Activated CD8-positive, alpha-beta memory T cell treated with anti-CD3 and anti-CD28 coated beads, Interleukin-2, amount 50 U/mL, for 24 hours (primary cell): ENCODE data around the gene DEGS1.

Experiments used
- DNase-seq: peaks from one replicate; pipeline ENCODE4 v3.0.0-alpha.2; 2020; ENCODE audit errors: extremely low read depth

Gene DEGS1

DNA sequence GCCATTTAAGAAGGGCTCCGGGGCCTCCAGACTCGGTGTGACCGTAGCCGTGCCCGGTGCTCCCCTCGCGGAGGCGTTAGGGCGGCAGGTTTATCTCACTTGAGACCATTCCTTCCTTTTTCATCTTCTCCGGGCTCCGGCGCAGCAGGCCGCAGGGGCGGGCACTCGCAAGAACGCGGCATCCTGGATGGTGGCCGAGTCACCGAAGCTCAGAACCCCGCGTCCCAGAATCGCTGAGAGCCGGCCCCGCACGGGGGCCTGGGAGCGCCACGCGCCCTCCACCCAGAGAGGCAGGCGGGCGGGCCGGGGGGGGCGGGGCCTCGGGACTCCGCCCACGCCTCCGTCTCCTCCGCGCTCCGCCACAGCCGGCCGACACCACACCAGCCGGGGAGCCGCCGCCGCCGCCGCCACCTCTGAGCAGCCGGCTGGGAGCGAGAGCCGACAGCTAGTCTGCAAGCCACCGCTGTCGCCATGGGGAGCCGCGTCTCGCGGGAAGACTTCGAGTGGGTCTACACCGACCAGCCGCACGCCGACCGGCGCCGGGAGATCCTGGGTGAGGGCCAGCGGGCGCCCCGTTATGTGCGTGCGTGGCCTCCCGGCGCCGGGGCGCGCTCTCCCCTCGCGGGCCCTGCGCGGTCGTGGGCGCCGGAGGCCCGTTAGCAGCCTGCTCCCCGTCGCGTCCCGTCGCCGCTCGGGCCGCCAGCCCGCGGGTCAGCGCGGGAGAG is at the start of gene DEGS1:
Gene DEGS1, plus strand, starts transcription at position 375 of the 725 bp plus-strand sequence. Its CDS starts 97 bp downstream, at position 472.
- DNase-seq: peak; percentile 39

DNA sequence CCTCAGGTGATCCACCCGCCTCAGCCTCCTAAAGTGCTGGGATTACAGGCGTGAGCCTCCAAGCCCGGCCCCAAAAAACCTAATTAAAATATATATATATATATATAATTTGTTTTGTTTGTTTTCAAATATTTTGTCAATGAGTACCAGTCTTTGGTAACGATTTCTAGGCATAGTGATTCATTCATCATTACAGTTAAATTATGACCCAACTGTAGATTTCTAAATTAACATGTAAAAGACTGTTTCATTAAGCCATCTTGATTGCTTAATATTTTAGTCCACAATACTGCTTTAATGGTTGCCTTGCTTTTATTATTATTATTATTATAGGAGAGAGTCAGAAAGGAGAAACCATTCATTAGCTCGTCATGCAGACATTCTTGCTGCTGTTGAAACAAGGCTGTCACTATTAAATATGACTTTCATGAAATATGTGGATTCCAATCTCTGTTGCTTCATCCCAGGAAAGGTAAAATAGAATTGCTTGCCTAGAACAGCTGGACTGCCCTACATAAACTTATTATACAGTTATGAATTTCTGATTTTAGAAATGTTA is 49.2 kb upstream of the DEGS1 start:
- no peak for DNase-seq

DNA sequence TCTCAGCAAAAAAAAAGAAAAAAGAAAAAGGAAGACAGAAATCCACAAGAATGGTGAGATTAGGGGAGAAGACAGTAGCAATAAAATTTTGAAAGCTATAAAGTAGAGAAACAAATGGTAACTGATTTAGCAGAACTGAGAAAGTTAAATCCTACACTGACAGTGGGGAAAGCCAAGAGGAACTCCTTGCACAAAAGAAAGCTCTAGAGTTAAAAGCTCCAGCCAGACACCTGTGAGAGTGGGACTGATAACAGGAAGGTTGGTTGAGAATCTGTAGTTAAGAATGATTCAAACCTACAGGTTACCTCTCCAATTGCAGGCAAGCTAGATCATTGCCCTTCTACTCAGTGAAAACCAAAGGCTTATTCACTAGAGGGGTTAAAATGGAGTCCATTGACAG is 45.5 kb upstream of the DEGS1 start:
- no peak for DNase-seq

DNA sequence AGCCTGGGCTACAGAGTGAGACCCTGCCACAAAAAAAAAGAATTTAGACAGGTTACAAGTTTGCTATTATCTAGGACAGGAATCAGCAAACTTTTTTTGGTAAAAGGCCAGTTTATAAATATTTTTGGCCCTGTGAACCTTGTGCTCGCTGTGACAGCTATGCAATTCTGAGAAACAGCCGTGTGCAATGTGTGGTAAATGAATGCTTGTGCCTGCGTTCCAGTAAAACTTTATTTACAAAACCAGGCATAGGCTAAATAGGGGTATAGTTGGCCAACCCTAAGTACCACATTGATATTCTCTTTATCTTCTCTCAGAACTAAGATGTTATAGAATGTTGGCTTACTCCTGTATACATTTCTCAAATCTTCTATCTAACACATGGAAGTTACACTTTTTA is 44.8 kb upstream of the DEGS1 start:
- no peak for DNase-seq

DNA sequence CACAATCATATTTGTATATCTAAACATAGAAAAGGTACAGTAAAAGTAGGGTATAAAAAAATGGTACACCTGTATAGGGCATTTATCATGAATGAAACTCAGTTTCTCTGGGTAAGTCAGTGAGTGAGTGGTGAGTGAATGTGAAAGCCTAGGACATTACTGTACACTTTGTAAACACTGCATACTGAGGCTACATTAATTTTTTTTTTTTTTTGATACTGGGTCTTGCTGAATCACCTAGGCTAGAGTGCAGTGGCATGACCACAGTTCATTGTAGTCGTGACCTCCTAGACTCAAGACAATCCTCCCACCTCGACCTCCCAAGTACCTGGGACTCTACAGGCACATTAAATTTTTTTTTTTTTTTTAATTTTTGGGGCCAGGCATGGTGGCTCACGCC is 41.3 kb upstream of the DEGS1 start:
- no peak for DNase-seq

DNA sequence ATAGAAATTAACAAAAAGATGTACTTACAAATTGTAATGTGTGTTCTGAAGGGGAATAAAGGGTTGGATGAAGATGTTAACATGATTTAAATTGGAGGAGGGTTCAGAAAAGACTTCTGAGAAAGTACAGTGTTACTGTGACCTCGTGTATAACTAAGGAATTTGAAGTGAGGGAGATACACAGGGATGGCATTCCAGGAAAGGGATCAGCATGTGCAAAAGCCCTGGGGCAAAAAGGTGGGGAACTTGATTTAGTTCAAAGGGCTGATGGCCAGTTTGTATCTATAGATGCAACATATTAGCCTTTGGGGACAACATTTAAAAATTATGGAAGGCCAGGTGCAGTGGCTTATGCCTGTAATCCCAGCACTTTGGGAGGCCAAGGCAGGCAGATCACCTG is 33.3 kb upstream of the DEGS1 start:
- DNase-seq: no peak

DNA sequence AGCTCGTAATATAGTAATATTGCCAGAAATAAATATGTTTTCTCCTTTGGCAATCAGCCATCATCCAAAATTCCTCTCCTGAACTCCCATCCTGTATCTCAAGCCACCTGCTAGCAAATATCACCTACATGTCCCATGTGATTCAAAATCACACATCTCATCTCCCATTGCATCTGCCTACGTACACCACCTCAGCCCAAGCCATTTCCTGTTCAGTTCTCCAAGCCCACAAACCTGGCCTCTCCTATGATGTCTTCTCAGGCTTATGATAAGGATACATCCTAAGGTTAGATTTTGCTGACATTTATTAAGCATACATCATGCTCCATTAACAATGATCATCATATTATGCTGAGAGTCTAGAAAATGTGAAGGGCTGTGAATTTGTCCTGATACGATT is 31.9 kb upstream of the DEGS1 start:
- DNase-seq: no peak

DNA sequence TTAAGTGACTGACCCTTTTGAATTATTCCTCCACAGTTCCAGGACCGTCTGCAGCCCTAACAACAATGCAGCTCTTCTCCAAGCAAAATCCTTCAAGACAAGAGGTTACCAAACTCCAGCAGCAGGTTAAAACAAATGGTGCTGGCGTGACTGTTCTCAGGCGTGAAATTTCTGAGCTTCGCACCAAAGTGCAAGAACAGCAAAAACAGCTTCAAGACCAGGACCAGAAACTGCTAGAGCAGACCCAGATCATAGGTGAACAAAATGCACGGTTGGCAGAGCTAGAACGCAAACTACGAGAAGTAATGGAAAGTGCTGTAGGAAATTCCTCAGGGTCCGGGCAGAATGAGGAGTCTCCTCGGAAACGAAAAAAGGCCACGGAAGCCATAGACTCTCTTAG is 25.7 kb upstream of the DEGS1 start:
- DNase-seq: no peak

DNA sequence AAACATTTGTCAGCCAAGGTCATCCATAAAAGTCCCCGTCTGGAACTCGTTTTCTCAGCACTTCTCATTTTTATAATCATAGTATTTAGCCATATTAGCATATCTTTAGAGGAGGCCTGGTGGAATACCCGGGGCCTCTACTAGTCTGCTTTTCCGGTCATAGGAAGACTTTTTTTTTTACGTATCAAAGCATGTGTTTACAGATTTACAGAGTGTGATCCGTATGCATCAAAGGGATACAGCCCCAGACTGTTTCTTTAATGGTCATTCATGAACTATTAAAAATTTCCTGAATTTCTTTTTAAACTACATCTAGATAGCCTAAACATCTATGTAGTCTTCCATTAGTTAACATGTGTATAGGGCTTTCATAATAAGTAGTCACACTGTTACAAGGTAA is 23.5 kb upstream of the DEGS1 start:
- DNase-seq: no peak

DNA sequence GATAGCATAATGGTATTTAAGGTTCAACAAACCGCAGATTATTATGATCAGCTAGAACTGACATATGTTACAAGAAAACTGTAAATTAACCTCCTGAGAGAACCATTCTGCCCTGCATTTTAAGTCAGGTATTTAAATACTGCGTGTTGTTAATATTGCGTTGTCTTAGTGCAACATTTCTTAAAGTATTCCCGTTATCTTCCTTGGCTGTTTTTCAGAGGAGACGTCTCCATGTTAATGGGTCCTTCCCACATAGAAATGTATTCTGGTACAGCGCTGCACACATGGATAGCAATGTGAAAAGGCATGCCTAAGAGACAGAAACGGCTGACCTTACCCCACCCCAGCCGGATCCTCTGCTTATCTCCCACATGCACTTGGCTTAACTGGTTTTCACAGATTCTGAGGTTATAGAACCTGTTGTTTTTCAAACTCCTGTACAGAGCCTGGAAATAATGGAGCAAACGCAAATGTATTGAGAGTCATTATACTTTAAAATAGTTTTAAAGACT is 22.8 kb upstream of the DEGS1 start:
- DNase-seq: no peak

DNA sequence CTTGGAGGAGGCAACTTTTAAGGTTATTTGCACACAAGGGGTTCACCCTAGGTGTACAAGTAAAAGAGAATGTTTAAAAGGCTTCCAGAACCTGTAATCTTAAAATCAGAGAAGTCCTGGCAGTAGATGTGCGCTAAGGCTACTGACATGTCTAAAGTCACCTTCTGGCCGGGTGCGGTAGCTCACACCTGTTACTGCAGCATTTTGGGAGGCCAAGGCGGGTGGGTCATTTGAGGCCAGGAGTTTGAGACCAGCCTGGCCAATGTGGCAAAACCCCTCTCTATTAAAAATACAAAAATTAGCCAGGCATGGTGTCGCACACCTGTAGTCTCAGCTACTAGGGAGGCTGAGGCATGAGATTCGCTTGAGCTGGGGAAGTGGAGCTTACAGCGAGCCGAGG is 20.3 kb upstream of the DEGS1 start:
- no peak for DNase-seq

DNA sequence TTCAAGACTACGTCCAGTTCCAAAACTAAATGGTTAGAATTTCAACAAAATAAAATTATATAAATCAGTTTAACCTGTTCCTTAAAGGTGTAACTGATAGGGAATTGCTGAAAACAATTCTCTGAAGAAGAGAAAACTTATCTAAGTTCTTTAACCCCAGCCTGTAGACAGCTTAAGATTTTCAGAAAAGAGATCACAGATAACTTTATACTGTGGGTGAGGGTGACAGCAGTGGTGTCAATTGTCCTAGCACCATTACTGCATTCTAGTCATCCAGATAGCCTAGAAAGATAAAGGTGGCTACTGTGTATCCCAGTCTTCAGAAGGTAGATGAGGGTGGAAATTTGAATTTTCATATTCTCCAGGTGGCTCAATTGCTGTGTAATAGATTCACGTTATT is 19.7 kb upstream of the DEGS1 start:
- DNase-seq: no peak

DNA sequence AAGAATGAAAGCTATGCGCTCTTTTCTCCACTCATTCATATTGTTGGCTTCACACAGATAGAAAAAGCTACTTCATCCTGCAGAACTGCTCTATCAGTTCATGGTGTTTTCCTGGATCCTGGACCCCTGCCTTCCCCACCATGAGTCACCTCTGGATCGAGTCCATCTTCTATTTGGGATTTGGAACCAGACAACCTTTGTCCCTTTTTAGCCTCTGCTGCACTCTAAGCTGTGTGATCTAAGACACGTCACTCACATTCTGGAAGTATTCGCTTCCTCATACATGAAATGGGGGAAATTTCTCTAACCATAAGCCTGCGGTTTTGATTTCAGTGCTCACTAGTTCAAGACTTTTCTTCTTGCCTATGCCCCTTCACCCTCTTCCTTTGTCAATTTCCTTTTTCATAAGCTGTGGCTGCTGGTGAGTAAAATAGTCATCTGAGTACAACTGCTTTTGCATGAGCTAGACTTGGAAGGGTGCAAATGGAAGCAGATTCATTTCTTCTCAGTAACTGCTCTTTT is 14.1 kb upstream of the DEGS1 start:
- DNase-seq: no peak

DNA sequence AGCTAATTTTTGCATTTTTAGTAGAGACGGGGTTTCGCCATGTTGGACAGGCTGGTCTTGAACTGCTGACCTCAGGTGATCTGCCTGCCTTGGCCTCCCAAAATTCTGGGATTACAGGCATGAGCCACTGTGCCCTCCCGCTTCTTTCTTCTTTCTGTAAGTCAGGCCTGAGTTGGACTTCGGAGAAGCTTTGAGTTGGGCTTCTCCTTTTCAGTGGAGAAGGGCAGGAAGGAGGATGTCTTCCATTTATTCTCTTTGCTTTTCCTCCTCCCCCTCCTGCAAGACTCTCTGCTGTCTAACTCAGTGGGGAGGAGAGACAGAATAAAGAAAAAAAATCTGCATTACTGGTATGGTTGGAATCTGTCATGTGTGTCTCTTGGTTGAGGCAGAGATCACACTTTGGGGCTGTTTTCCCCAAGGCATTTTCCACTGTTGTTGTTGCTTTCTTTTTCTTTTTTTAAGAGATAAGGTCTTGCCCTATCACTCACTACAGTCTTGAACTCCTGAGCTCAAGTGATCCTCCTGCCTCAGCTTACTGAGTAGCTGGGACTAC is 13.2 kb upstream of the DEGS1 start:
- DNase-seq: no peak

DNA sequence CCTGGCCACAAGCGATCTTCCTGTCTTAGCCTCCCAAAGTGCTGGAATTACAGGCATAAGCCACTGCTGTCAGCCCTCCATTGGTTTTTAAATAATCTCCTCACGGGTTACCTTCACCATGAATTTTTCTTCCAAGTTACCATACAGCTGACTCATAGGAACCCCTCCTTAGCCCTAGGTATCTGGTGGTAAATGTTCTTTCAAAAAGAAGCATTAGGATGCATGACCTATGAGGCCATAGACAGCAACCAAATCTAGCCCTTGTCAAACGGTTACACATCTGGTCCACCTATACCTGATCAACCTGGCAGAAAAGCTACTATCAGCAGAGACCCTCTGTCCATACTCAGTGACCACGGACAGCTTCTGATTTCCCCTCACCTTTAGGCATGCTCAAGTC is 12.7 kb upstream of the DEGS1 start:
- no peak for DNase-seq

DNA sequence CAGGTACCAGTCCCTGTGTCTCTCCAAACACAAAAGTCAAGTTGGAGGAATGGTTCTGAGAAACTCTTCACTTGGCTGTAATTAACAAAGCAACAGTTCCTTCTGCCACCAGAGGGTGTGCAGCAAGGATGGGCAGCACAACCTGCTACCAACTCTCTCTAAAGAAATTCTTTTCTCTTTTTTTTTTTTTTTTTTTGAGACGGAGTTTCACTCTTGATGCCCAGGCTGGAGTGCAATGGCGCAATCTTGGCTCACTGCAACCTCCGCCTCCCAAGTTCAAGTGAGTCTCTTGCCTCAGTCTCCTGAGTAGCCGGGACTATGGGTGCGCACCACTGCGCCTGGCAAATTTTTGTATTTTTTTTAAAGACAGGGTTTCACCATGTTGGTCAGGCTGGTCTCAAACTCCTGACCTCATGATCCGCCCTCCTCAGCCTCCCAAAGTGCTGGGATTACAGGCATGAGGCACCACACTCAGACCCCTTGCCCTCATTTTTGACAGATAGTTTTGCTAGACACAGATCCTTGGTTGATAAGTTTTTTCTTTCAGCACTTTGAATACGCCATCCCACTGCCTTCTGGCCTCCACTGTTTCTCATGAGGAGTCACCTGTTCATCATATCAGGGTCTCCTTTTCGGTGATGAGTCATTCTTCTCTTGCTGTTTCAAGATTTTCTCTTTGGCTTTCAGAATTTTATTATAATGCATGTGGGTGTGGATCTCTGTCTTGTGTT is 12.1 kb upstream of the DEGS1 start:
- no peak for DNase-seq

DNA sequence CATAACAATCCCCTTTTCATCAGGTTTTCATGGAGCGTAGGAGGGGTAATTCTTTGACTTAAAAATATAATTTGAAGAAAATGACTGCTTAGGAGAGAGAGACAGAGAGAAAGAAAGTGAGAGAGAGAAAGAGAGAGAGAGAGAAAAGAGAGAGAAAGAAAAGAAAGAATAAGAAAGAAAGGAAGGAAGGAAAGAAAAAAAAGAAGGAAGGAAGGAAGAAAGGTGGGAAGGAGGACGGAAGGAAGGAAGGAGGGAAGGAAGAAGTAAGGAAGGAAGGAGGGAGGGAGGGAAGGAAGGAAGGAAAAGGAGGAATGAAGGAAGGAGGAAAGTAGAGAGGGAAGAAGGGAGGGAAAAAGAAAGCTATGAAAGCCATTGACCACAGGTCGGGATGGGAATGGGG is 10.8 kb upstream of the DEGS1 start:
- no peak for DNase-seq

DNA sequence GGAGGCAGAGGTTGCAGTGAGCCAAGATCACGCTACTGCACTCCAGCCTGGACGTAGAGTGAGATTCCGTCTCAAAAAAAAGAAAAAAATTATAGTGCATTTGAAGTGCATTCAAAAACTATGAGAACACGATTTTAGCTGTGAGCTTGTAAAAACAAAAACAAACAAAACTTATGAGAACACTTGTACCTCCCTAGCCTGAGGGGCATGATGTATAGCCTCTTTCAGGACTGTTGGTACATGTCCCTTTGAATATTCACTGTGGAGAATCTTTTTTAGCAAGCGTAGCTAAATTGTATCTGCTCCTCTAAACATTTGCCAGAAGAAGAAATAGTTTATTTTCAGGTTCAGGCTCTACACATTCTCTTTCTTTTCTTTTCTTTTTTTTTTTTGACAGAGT is 9.5 kb upstream of the DEGS1 start:
- DNase-seq: no peak

DNA sequence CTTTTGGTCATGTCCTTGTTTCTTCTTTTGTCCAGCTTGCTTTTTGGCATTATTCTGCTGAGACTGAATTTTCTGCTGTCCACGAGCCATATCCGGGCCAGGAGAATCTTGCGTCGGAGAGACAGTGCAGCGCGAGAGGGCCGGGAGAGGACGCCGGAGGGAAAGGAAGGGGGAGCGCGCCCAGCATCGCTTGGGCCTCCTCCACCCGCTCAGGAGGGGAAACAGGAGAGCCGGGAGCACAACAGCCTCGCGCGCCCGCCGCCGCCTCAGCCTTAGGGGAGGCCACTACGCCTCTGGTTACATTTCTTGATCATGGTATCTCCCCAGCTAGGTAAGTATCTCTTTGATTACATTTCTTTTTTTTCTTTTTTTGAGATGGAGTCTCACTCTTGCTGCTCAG is 7.4 kb upstream of the DEGS1 start:
- DNase-seq: no peak

DNA sequence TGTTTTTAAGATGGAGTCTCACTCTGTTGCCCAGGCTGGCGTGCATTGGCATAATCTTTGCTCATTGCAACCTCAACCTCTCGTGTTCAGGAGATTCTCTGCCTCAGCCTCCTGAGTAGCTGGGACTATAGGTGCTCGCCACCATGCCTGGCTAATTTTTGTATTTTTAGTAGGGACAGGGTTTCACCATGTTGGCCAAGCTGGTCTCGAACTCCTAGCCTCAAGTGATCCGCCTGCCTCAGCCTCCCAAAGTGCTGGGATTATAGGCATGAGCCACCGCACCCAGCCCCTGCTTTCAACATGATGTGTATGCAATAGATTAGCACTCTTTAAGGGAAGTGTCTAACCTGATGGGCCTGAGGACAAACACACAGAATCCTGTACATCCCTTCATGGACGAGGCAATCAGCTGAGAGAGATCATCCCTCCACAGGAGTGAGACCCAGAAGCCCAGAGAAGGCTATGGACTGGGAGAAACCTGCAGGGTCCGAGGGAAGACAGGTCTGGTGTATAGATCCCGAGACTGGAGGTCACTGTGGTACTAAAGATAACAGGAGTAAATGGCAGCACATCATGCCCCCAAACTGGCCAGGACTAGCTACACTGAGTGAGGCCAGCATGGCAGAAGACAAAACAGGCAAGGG is 5.6 kb upstream of the DEGS1 start:
- no peak for DNase-seq

DNA sequence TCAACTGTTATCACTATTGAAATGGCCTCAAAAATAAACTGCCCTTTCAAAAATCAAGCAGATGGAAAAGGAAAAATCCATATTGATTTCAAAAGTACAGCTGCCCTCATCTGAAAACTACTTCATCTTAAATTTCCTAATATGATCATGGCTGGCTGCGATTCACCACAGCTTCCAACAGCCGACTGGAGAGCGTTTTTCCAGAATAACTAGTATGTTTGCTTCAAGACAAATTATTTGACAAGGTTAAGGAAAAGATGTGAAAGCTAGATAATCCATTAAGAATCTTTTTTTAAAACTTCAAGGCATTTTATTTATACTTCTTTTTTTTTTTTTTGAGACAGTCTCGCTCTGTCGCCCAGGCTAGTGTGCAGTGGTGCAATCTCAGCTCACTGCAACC is 4.1 kb upstream of the DEGS1 start:
- DNase-seq: no peak
